HepG2 (cell line): ENCODE results near the gene ANLN. TPM values are rescaled to one million over a fixed set of nuclear protein-coding genes. Genes with fewer than 3 reads are reported as not detected.

Experiments
- ATAC-seq: fragments of 200-7000 bp; cut with Tn5 transposase; 3 replicates; pipeline ENCODE4 v1.9.1; 2020; ENCODE audit warnings: mild to moderate bottlenecking, moderate library complexity
- BruUV-seq: library from RNA; stranded (reverse); fragments of 400-500 nt; replicated peaks from 2 replicates; lab custom pipeline; 2021; lab: Mats Ljungman, UMichigan
- CTCF ChIA-PET: fragments of 300-600 bp; formaldehyde crosslinking; extraction: SDS; loops from one replicate; lab custom pipeline; 2021; ENCODE audit warnings: low total read pairs, inconsistent platforms, low intra/inter-chr PET ratio; lab: Yijun Ruan, JAX
- POLR2A ChIA-PET: fragments of 350-600 bp; sonication (Branson Sonifier 250); formaldehyde crosslinking; loops from one replicate; lab custom pipeline; 2020; ENCODE audit warnings: antibody characterized with exemption, inconsistent platforms; lab: Yijun Ruan, JAX
- DNase-seq: peaks from one replicate; pipeline ENCODE4 v3.0.0-alpha.2; 2015; ENCODE audit warnings: low spot score
- FAIRE-seq: peaks from 3 replicates; lab custom pipeline; 2011; peaks lifted over from hg19 to GRCh38; lab: Jason Lieb, UNC
- H2AFZ ChIP-seq: one replicate; pipeline ENCODE4 v1.6.1; 2011; ENCODE audit warnings: low read length, inconsistent platforms
- H3K27ac ChIP-seq: fragments of 300-600 bp; 3 replicates; pipeline ENCODE4 v1.8.0; 2011; ENCODE audit warnings: mixed run types, mild to moderate bottlenecking, mixed read lengths, low read length, inconsistent platforms; ENCODE audit not compliant: insufficient read depth; ENCODE audit errors: extremely low read length
- H3K27me3 ChIP-seq, 2 experiments: fragments of 200-600 bp in 1 of 2; 2 replicates in 1 of 2; 3 replicates in 1 of 2; pipeline versions ENCODE4 v1.6.0 to v1.8.0; 2011; ENCODE audit warnings: low read length in 2 of 2, mild to moderate bottlenecking in 2 of 2, moderate library complexity in 2 of 2, inconsistent platforms in 1 of 2; ENCODE audit not compliant: insufficient read depth in 2 of 2, control insufficient read depth in 1 of 2
- H3K36me3 ChIP-seq, 2 experiments: fragments of 200-600 bp in 1 of 2; replicated peaks in 1 of 2; 2 replicates in 1 of 2; 3 replicates in 1 of 2; pipeline versions ENCODE4 v1.5.1 to v1.8.0; 2011; ENCODE audit warnings: low read length in 2 of 2, inconsistent platforms in 1 of 2; ENCODE audit not compliant: insufficient read depth in 2 of 2, control insufficient read depth in 1 of 2
- H3K4me1 ChIP-seq: 2 replicates; pipeline ENCODE4 v1.5.1; 2012; ENCODE audit warnings: low read length, inconsistent platforms; ENCODE audit not compliant: insufficient read depth
- H3K4me2 ChIP-seq: 2 replicates; pipeline ENCODE4 v1.6.0; 2011; ENCODE audit warnings: low read depth, low read length, inconsistent platforms
- H3K4me3 ChIP-seq, 3 experiments: fragments of 200-600 bp in 1 of 3; sonication (generic), shearing (Covaris generic) in 1 of 3; replicated peaks in 1 of 3; 2 replicates each; pipeline ENCODE4 v1.5.1; 2011 to 2016; ENCODE audit warnings: low read length in 3 of 3, inconsistent platforms in 2 of 3, low read depth in 2 of 3, mild to moderate bottlenecking in 2 of 3, control low read depth in 1 of 3, mixed read lengths in 1 of 3; ENCODE audit not compliant: insufficient read depth in 1 of 3
- H3K79me2 ChIP-seq: one replicate; pipeline ENCODE4 v1.6.1; 2011; ENCODE audit warnings: low read length, inconsistent platforms; ENCODE audit not compliant: insufficient read depth
- H3K9ac ChIP-seq: 2 replicates; pipeline ENCODE4 v1.6.0; 2011; ENCODE audit warnings: mild to moderate bottlenecking, low read depth, low read length, inconsistent platforms; ENCODE audit not compliant: insufficient read depth
- H3K9me3 ChIP-seq: 2 replicates; pipeline ENCODE4 v1.5.1; 2012; ENCODE audit warnings: mild to moderate bottlenecking, low read length
- H4K20me1 ChIP-seq: 2 replicates; pipeline ENCODE4 v1.6.0; 2011; ENCODE audit warnings: inconsistent platforms, mild to moderate bottlenecking, low read length, moderate library complexity; ENCODE audit not compliant: insufficient read depth
- IRF2 ChIP-seq: IDR thresholded peaks from 2 replicates; pipeline ENCODE4 v1.6.1; 2018; ENCODE audit warnings: missing genetic modification reagents, missing compliant biosample characterization
- KDM5A ChIP-seq: fragments of 200-600 bp; sonication (generic); IDR thresholded peaks from 2 replicates; pipeline ENCODE4 v1.7.0; 2018; ENCODE audit warnings: antibody characterized with exemption, mild to moderate bottlenecking, low read length, borderline replicate concordance
- KDM6A ChIP-seq: IDR thresholded peaks from 2 replicates; pipeline ENCODE4 v1.6.1; 2016; ENCODE audit warnings: low read depth
- ZNF660 ChIP-seq: sonication (generic); formaldehyde crosslinking; IDR thresholded peaks from 2 replicates; pipeline ENCODE4 v1.5.1; 2020; ENCODE audit warnings: mild to moderate bottlenecking, low read depth, missing genetic modification reagents, borderline replicate concordance
- ZNF672 ChIP-seq: sonication (generic); formaldehyde crosslinking; IDR thresholded peaks from 2 replicates; pipeline ENCODE4 v1.8.1; 2022; ENCODE audit warnings: missing genetic modification reagents
- WGBS: methylation state at CpG from one replicate; pipeline ENCODE4 v1.1.6; 2017; ENCODE audit warnings: low lambda C conversion rate; 5-methylcytosine and 5-hydroxymethylcytosine counted together
- in situ Hi-C: cut with HindIII; loops from 2 replicates; pipeline ENCODE4 v1.10.0; 2017; ENCODE audit warnings: low pct_unique_long_range_greater_than_20kb; ENCODE audit not compliant: extremely low pct_ligation_motif_present
- intact Hi-C: fragments of 100-400 bp; cut with micrococcal nuclease; formaldehyde crosslinking; loops from one replicate; pipeline ENCODE4 v1.10.0; 2022; ENCODE audit not compliant: unreplicated experiment
- polyA plus RNA-seq, 8 experiments: library from polyadenylated mRNA; depleted of rRNA in 3 of 8; stranded (reverse) in 7 of 8; unstranded in 1 of 8; fragments of >200 nt; fragmentation: Illumina TruSeq in 4 of 8; extraction: Trizol in 4 of 8; gene quantifications; 2 replicates each; pipeline versions ENCODE4 v1.2.1 to v1.2.3, GENCODE V29; 2011 to 2016; ENCODE audit warnings: low read depth in 4 of 8, missing spikeins in 1 of 8, mixed read lengths in 1 of 8; ENCODE audit not compliant: insufficient read depth in 1 of 8
- total RNA-seq, 5 experiments: library from RNA; depleted of rRNA; stranded (reverse); fragments of >200 nt; fragmentation: Illumina TruSeq; extraction: Trizol; gene quantifications; 2 replicates each; pipeline ENCODE4 v1.2.3, GENCODE V29; 2016; ENCODE audit warnings: low read depth in 1 of 5
- TF ChIP-seq, protein P1 (sequence below): sonication (generic); formaldehyde crosslinking; IDR thresholded peaks from 2 replicates; pipeline ENCODE4 v1.9.0; 2021; ENCODE audit warnings: missing genetic modification reagents, borderline replicate concordance
- TF ChIP-seq, protein P2 (sequence below): sonication (generic); formaldehyde crosslinking; IDR thresholded peaks from 2 replicates; pipeline ENCODE4 v1.5.1; 2020; ENCODE audit warnings: mild to moderate bottlenecking, missing genetic modification reagents, moderate library complexity

ANLN gene
- total and polyA plus RNA-seq, 2 of the 13 experiments (the other 11 are each of a cell fraction or from before 2014, with no cell fraction given), result 20.0 to 72.0 TPM

DNA sequence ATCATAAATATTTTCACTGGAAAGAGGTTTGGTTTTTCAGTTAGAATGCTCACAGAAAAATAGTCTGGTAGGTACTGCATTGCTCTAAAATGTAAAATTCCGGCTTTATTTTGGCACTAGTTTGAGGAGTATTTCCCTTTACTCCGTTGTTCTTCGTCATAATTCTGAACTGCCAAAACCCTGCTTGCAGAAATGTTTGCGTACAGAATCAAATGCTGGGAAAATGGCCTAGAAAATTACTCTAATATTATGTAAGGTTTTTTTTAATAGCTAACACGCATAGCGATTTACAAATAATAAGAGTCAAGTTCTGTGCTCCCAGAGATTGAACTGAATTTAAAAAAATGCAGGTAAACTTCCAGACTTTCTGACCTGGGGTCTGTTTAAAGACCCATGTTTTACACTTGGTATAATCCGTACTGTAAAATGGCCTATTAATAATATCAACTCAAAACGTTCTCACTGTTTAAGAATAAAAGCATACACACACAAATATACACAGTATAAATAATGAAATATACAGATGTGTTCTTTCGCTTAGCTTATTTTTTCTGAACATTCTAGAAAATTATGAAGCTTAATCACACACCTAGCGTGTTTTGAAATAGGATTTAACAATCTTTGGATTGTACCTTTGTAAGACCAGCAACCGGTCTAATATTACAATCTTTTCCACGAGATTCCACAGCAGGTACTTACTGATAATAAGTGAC, 23.5 kb upstream of the ANLN start:
- TF ChIP-seq, protein P1, sequence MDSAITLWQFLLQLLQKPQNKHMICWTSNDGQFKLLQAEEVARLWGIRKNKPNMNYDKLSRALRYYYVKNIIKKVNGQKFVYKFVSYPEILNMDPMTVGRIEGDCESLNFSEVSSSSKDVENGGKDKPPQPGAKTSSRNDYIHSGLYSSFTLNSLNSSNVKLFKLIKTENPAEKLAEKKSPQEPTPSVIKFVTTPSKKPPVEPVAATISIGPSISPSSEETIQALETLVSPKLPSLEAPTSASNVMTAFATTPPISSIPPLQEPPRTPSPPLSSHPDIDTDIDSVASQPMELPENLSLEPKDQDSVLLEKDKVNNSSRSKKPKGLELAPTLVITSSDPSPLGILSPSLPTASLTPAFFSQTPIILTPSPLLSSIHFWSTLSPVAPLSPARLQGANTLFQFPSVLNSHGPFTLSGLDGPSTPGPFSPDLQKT, result no peak
- 0 out of 2 replicates have a peak, but pooled peaks have one; percentile 15 for TF ChIP-seq KDM5A
- TF ChIP-seq, all 625 proteins: peak for 1
- BruUV-seq, result TSS peak; percentile 57
- H3K27me3 ChIP-seq, result no peaks in the 10 kb centered on the region; a peak in 1 of 5 replicates
- CTCF ChIA-PET, result no interaction called here
- no peaks in the 10 kb centered on the region for H4K20me1 ChIP-seq
- peak overlapping the region; percentile 74 to 91 (median 81) for H3K4me3 ChIP-seq
- H3K79me2 ChIP-seq, result no peaks in the 10 kb centered on the region
- POLR2A ChIA-PET, result interaction anchor here (2.0 kb wide), 1 partner anchor 23 kb away, joined by 15 read pairs; the partner anchor contains the start of gene ANLN
- peak overlapping the region; percentile 89 for H3K4me2 ChIP-seq
- no peak for ATAC-seq
- peak overlapping the region; percentile 67 for H3K27ac ChIP-seq
- peak overlapping the region; percentile 80 for H3K9ac ChIP-seq
- no peak overlapping the region for H2AFZ ChIP-seq
- WGBS, result 51% methylated on average over 12 of the region's 12 CpGs
- intact Hi-C loops (no loop called here), in situ Hi-C loops (no loop called here)
- H3K36me3 ChIP-seq, result no peaks in the 10 kb centered on the region
- no peak for DNase-seq
- no peak for FAIRE-seq
- peaks cover 37% of the 10 kb centered on the region for H3K4me1 ChIP-seq
- no peaks in the 10 kb centered on the region for H3K9me3 ChIP-seq

DNA sequence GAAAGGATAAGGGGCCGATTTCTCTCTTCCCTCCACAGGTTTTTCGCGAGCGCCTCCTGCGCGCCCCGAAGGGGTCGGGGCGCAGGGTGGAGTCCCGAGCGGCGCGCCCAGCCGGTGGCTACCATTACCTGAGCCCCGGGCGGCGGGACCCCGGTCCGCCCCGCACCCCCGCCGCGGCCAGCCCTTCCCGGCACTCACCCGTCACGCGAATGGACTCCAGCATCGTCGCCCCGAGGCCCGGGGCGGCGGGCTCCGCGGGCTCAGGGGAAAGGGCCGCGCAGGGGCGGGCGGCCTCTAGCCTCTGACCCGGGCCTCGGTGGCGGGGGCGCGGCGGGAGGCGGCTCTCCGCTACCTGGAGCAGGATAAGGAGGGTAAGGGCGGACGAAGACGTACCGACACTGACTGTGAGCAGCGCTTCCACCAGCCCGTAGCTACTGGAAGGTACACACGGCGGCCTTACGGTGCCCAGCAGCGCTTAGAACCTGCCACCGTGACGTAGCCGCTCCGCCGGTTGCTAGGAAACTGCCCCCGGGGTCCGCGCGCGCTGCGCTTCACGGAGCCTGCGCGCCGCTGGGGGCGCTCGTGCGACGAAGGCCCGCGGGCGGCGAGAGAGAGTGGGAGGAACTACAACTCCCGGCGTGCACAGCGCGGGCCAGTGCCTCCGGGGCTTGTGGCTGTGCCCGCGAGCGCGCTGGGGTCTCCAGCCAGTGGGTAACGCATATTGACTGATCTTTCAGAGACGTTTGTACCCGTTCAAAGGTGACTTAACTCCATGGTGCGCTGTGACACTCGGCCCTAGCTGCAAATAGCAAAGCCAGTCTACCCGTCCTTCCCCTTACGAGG, 22.7 kb upstream of the ANLN start:
- FAIRE-seq (peak; percentile 65), ATAC-seq (peak; percentile 97), DNase-seq (peak; percentile 80)
- Histone ChIP-seq H3K9me3 (no peaks in the 10 kb centered on the region), H3K79me2 (no peaks in the 10 kb centered on the region), H4K20me1 (no peaks in the 10 kb centered on the region), H2AFZ (peak overlapping the region; percentile 85), H3K4me3 (peak overlapping the region; percentile 74 to 91 (median 81)), H3K4me2 (peak overlapping the region; percentile 89), H3K27me3 (no peaks in the 10 kb centered on the region; a peak in 1 of 5 replicates), H3K9ac (peak overlapping the region; percentile 80), H3K36me3 (no peaks in the 10 kb centered on the region), H3K27ac (peak overlapping the region; percentile 67), H3K4me1 (peaks cover 37% of the 10 kb centered on the region)
- intact Hi-C loops (loop anchor here (1.0 kb wide), 1 partner anchor 22 kb away; the partner anchor contains the start of gene ANLN), in situ Hi-C loops (no loop called here)
- POLR2A ChIA-PET, result interaction anchor here (0.6 to 2.0 kb wide), 4 partner anchors 11 to 23 kb away, joined by 3 to 15 read pairs (median 4); partner anchors contain the start of gene ANLN
- CTCF ChIA-PET, result no interaction called here
- BruUV-seq, result no TSS peak
- 0% methylated on average over 26 of the region's 96 CpGs for WGBS
- peak; percentile 78; the same call in 1 of the 2 replicates for TF ChIP-seq IRF2
- no peak for TF ChIP-seq ZNF660
- no peak for TF ChIP-seq ZNF672 (CRISPR knock-in tag)
- TF ChIP-seq KDM6A, result peak; percentile 11; the same call in 1 of the 2 replicates
- TF ChIP-seq, protein P2, sequence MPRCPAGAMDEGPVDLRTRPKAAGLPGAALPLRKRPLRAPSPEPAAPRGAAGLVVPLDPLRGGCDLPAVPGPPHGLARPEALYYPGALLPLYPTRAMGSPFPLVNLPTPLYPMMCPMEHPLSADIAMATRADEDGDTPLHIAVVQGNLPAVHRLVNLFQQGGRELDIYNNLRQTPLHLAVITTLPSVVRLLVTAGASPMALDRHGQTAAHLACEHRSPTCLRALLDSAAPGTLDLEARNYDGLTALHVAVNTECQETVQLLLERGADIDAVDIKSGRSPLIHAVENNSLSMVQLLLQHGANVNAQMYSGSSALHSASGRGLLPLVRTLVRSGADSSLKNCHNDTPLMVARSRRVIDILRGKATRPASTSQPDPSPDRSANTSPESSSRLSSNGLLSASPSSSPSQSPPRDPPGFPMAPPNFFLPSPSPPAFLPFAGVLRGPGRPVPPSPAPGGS, result 0 out of 2 replicates have a peak, but pooled peaks have one; percentile 48
